IPS DF 6.9 (cell line): Measurements from ENCODE around the gene APCDD1.

ENCODE experiments used
- DNase-seq: peaks from one replicate; pipeline ENCODE4 v3.0.0-alpha.2; 2013; ENCODE audit warnings: low read depth, low spot score
- H3K27ac ChIP-seq: one replicate; pipeline ENCODE4 v1.5.1; 2013; ENCODE audit warnings: low read length, control low read depth
- H3K27me3 ChIP-seq: 2 replicates; pipeline ENCODE4 v1.6.1; 2013; ENCODE audit warnings: mild to moderate bottlenecking, low read length; ENCODE audit not compliant: control insufficient read depth, insufficient read depth
- H3K36me3 ChIP-seq: 2 replicates; pipeline ENCODE4 v1.6.1; 2013; ENCODE audit warnings: low read length; ENCODE audit not compliant: control insufficient read depth, insufficient read depth
- H3K4me1 ChIP-seq: 2 replicates; pipeline ENCODE4 v1.6.1; 2013; ENCODE audit warnings: low read length; ENCODE audit not compliant: control insufficient read depth, insufficient read depth
- H3K4me3 ChIP-seq: 2 replicates; pipeline ENCODE4 v1.5.1; 2013; ENCODE audit warnings: mild to moderate bottlenecking, low read length
- H3K9me3 ChIP-seq: 2 replicates; pipeline ENCODE4 v1.6.1; 2013; ENCODE audit warnings: low read length, inconsistent platforms; ENCODE audit not compliant: control insufficient read depth, insufficient read depth
- WGBS: extraction: QIAGEN DNeasy Blood & Tissue Kit; methylation state at CpG from one replicate; pipeline ENCODE4 v1.1.7; 2013; ENCODE audit warnings: mixed read lengths, missing lambda C conversion rate; ENCODE audit not compliant: insufficient read length, insufficient coverage; 5-methylcytosine and 5-hydroxymethylcytosine counted together

APCDD1 gene

GRCh38 chr18:10431680-10432079, 22.8 kb upstream of the APCDD1 start:
- H3K4me3 ChIP-seq: no peak overlapping the region
- H3K27ac ChIP-seq: no peak overlapping the region
- no CpG with 5 or more reads among the region's 2 CpGs for WGBS
- no peaks in the 10 kb centered on the region for H3K9me3 ChIP-seq
- no peak for DNase-seq
- H3K27me3 ChIP-seq: no peaks in the 10 kb centered on the region
- no peaks in the 10 kb centered on the region for H3K36me3 ChIP-seq
- H3K4me1 ChIP-seq: no peaks in the 10 kb centered on the region

DNA sequence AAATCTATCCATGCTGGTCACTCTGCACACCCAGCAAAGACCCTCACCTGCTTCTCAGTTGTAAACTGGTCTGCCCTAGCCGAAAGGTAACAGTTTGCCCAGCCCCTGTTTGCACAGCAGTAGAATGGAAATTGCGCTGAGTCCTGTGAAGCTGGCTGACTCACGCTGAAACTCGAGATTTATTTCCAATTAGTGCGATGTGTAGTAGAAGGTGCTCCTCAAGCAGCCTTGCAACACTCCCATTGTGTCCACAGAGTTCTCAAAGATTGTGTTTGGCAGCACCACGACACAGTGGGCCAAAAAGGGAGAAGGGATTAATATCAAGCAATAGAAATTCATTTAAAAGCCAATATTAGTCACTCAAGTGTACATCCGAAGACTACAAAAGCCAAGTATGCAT, 21.7 kb upstream of the APCDD1 start:
- H3K4me1 ChIP-seq: no peaks in the 10 kb centered on the region
- H3K4me3 ChIP-seq: no peak overlapping the region
- no peak for DNase-seq
- H3K27ac ChIP-seq: no peak overlapping the region
- no peaks in the 10 kb centered on the region for H3K9me3 ChIP-seq
- H3K36me3 ChIP-seq: no peaks in the 10 kb centered on the region
- WGBS: no CpG with 5 or more reads among the region's 7 CpGs
- H3K27me3 ChIP-seq: no peaks in the 10 kb centered on the region

DNA sequence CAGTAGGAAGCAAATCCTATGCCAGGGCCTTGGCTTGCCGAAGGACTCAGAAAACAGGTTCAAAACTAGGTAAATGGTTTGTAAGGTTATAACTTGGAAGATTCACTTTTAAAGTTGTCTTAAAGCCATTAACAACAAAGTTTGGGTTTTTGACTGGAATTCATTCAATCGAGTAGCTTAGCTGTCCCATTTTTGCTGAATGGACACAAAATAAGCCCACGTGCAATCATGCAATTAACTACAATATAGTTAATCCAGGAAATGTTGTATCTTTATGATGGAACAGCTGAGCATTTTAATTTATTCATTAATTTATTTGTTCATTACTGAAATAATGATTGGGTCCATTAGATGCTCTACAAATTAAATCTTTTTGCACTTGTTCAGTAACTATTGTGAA, 18.3 kb upstream of the APCDD1 start:
- WGBS: no CpG with 5 or more reads among the region's 3 CpGs
- Histone ChIP-seq H3K9me3 (no peaks in the 10 kb centered on the region), H3K4me1 (no peaks in the 10 kb centered on the region), H3K36me3 (no peaks in the 10 kb centered on the region), H3K27me3 (no peaks in the 10 kb centered on the region), H3K4me3 (no peak overlapping the region), H3K27ac (no peak overlapping the region)
- DNase-seq: no peak

GRCh38 chr18:10437837-10438236, 16.6 kb upstream of the APCDD1 start:
- no peak for DNase-seq
- Histone ChIP-seq H3K27me3 (no peaks in the 10 kb centered on the region), H3K9me3 (no peaks in the 10 kb centered on the region)

GRCh38 chr18:10439898-10440297, 14.5 kb upstream of the APCDD1 start:
- Histone ChIP-seq H3K4me1 (no peaks in the 10 kb centered on the region), H3K27ac (no peak overlapping the region), H3K4me3 (no peak overlapping the region), H3K36me3 (no peaks in the 10 kb centered on the region), H3K9me3 (no peaks in the 10 kb centered on the region), H3K27me3 (no peaks in the 10 kb centered on the region)
- DNase-seq: no peak
- WGBS: 100% methylated on average over 5 of the region's 8 CpGs

More at GRCh38 chr18:10437837-10438236, 16.6 kb upstream of the APCDD1 start:
- Histone ChIP-seq H3K36me3 (no peaks in the 10 kb centered on the region), H3K4me3 (no peak overlapping the region), H3K4me1 (no peaks in the 10 kb centered on the region), H3K27ac (no peak overlapping the region)

DNA sequence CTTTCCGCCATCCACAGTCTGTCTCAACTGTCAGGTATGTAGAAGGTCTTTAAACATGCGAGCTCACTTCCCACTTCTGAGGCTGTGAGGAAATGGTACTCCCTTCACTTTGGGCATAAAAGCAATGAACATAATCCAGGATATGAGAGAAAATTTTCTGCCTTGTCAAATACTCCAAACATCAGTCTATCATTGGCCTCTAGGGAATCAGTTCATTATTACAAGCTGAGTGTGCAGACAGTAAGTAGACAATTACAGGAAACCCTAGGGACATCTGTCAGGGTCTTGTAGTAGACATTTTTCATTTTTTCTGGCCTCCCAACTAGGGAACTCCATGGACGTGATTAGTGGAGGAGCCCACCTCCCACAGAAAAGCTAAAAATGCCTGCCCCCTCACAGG, 13.6 kb upstream of the APCDD1 start:
- Histone ChIP-seq H3K4me3 (no peak overlapping the region), H3K4me1 (no peaks in the 10 kb centered on the region), H3K27me3 (no peaks in the 10 kb centered on the region), H3K9me3 (no peaks in the 10 kb centered on the region), H3K27ac (no peak overlapping the region), H3K36me3 (no peaks in the 10 kb centered on the region)
- no CpG with 5 or more reads among the region's 3 CpGs for WGBS
- no peak for DNase-seq

- Histone ChIP-seq H3K36me3 (no peaks in the 10 kb centered on the region), H3K4me1 (no peaks in the 10 kb centered on the region), H3K9me3 (no peaks in the 10 kb centered on the region), H3K27me3 (no peaks in the 10 kb centered on the region), H3K27ac (no peak overlapping the region), H3K4me3 (no peak overlapping the region)
- no CpG with 5 or more reads among the region's 4 CpGs for WGBS
- no peak for DNase-seq
Measured at GRCh38 chr18:10441472-10441871, 13.0 kb upstream of the APCDD1 start.

DNA sequence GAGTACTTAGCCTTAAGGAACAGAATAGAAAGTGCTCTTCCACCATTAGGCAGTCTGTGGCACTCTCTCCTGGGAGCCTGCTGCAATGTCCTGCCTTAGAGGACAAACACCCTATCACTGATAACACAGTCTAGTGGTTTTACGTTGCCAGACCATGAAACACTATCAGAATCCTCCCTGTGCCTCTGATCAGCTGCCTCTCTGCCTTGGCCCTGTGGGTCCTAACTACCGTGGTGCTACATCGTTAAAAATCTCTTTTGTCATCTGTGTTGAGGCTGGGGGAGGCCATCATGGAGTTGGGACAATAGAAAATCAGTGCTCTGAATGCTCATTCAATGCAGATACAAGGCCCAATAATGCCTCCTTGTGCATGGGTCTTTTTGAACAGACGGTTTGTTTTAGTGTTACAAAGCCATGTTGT, 11.9 kb upstream of the APCDD1 start:
- H3K4me3 ChIP-seq: no peak overlapping the region
- no peak for DNase-seq
- no CpG with 5 or more reads among the region's 4 CpGs for WGBS
- no peaks in the 10 kb centered on the region for H3K4me1 ChIP-seq
- H3K27ac ChIP-seq: no peak overlapping the region
- no peaks in the 10 kb centered on the region for H3K36me3 ChIP-seq
- no peaks in the 10 kb centered on the region; the same call in 1 of the 2 replicates for H3K9me3 ChIP-seq
- H3K27me3 ChIP-seq: no peaks in the 10 kb centered on the region

DNA sequence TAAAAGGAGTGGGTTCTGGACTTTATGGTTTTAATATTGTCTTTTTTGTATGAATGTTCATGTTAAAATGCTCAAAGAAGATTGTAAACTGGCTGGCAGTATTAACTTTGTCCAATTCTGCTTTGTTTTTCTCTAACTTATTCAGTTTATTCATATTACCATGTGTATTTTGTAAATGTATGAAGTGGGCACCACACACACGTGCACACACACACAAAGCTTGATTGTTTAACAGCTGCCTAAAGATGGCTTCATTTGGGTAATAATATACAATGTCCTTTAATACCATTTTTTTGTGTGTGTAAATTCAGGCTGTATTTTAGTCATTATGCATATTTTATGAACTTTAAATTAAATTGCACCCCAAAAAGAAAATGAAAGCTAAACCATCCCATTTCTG, 11.4 kb upstream of the APCDD1 start:
- no CpG with 5 or more reads among the region's 1 CpG for WGBS
- no peak for DNase-seq
- H3K9me3 ChIP-seq: no peaks in the 10 kb centered on the region; the same call in 1 of the 2 replicates
- H3K27me3 ChIP-seq: no peaks in the 10 kb centered on the region
- no peak overlapping the region for H3K4me3 ChIP-seq
- H3K36me3 ChIP-seq: no peaks in the 10 kb centered on the region
- no peaks in the 10 kb centered on the region for H3K4me1 ChIP-seq
- no peak overlapping the region for H3K27ac ChIP-seq

- Histone ChIP-seq H3K27ac (no peak overlapping the region), H3K27me3 (no peaks in the 10 kb centered on the region), H3K4me1 (no peaks in the 10 kb centered on the region), H3K36me3 (no peaks in the 10 kb centered on the region), H3K9me3 (no peaks in the 10 kb centered on the region; the same call in 1 of the 2 replicates), H3K4me3 (no peak overlapping the region)
- DNase-seq: no peak
- no CpG with 5 or more reads among the region's 9 CpGs for WGBS
Measured at GRCh38 chr18:10444314-10445006, 10.0 kb upstream of the APCDD1 start.

DNA sequence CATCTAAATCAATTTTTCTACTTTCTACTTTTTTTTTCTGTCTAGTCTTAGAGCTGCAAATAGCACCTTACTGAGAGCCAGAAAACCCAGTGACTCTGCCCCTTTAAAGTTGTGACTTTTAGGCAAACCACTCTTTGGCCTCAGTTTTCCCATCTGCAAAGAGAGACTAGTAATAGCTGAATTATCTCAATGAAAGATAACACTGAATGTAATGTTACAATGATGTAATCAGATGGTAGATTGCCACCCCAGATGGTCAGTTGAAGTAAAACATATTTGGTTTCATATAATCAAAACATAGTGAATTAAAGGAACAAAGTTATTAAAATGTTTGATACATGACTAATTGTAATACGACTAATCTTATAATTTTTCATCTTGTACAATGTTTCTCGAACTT, 5.0 kb upstream of the APCDD1 start:
- WGBS: no CpG with 5 or more reads among the region's 2 CpGs
- H3K27me3 ChIP-seq: no peaks in the 10 kb centered on the region
- no peak overlapping the region for H3K4me3 ChIP-seq
- H3K27ac ChIP-seq: no peak overlapping the region
- H3K9me3 ChIP-seq: no peaks in the 10 kb centered on the region; the same call in 1 of the 2 replicates
- H3K4me1 ChIP-seq: peaks cover 1% of the 10 kb centered on the region; the same call in 1 of the 2 replicates
- no peak for DNase-seq
- H3K36me3 ChIP-seq: no peaks in the 10 kb centered on the region
